Medulla oblongata (tissue), 1 donor: Measurements from ENCODE around the gene CPLX4.

Experiments
- DNase-seq: peaks from one replicate; pipeline ENCODE4 v3.0.0-alpha.2; 2015; ENCODE audit errors: extremely low spot score

Gene CPLX4

DNA sequence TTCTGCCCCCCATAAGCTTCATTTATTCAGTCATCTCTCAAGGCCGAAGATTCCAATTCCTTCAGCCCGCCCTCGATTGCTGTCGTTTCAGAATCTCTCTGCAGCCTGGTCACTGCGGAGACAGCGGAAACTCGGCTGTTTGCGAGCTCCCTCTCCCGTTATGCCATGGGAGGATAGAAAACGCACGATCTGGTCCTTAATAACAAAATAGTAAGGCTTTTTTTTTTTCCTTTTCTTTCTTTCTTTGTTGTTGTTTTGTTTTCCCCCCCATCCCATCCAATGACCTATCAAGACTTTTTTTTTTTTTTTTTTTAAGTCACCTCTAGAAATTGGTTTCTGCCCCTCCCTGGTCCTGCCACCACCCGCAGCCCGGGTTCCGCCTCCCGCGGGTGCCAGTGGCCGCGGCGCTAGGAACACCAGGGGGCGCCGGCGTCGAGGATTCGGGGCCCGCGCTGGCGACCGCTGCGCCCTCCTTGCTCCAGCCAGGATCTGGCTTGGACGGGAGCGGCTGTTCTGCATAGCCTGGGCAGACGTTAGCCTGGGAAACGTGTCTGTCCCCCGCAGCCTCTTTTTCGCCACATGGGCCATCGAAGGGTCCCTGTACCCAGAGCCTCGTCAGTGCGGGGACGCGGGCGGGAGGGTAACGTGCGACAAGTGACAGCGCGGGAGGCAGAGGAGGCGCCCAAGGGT lies 10.1 kb downstream of the CPLX4 start:
- DNase-seq: peak; percentile 61

DNA sequence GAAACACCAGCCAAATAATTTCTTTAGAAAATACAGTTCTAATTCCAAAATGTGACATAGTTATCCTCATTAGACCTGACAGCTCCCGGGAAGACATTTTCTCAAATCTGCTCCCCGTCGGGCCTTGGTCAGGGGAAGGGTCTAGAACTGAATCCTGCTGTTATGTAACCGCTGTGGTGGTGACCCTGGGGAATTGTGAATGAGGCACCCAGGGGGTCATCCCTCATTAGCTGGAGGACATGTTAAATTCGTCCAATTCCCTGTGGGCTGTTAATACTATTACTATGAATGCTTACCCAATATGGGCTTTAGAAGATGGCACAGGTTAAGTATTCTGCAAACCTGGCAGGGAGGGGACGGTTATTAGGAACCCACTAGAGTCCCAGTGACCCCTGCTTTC lies 11.8 kb downstream of the CPLX4 start:
- no peak for DNase-seq

DNA sequence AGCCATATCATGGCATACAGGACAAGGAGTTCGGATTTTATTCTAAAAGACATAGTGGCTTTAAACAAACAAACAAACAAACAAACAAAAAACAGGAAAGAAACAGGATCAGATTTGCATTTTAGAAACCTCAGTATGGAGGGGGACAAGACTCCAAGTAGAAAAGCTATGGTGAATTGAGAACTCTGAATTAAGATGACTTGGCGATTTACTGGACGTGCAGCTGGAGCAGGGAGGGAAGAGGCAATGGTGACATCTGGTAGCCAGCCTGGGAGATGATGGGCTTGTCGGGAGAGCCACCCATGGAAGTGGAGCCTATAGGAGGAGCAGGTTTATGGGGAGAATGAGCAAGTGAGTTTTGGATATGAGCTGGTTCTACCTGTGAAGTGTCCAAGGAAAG lies 13.2 kb downstream of the CPLX4 start:
- DNase-seq: no peak

DNA sequence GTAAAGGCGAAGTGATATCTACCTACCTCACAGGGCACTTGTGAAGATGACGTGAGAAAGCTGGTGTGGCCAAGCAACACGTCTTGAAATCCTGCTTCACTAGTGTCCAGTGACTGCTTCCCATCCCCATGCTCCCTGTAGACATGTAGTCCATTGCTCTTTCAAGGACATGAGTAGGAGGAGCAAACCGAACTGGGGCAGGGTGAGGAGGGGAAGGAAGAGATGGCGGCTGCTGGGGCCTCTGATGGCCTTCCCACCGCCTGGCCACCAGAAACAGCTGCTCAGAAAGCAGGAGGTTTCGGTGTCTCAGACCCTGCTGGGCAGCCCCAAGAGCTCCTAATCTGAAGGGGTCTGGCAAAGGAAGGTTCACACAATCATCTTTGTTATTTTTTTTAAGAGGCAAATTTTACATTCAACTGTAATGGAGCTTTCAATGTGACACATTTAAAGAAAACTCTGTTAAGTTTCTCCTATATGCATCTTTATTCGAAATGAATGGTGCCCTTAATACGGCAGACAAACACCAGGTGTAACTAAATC lies 14.7 kb downstream of the CPLX4 start:
- DNase-seq: no peak

DNA sequence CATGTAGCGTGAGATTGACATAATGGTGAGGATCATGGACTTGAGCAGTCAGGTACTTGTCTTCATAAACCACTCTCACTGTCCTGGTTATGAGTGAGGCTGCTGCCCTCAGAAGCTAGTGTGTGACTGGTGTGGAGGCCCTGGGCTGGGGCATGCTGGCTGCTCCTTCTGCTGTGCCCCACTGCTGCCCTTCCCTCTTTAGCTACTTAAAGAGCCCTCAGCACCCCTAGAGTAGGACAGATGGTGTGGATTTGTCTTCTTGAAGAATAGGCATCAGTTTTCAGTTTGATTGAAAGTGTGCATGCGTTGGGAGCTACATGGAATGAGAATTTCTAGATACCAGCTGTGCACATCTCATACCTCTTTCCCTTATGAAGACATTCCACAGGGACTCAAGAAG lies 15.4 kb downstream of the CPLX4 start:
- DNase-seq: no peak

DNA sequence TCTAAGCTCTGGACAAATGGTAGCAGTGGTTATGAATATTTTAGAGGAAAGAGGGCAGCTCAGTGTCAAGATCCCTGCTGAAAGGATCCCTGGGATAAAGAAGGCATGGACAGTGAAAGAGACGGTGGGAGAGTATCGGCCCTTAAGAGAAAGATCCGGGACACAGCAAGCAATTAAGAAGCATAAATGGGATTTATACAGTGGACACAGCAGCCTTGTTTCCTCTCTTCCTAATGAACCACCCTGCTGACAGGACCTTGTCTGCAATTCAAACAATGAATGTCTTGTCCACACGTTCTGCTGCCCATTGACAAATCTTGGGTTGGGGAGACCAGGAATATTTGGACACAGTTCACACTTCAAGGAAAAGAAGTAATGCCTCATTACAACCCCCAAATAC lies 16.5 kb downstream of the CPLX4 start:
- DNase-seq: peak; percentile 17

DNA sequence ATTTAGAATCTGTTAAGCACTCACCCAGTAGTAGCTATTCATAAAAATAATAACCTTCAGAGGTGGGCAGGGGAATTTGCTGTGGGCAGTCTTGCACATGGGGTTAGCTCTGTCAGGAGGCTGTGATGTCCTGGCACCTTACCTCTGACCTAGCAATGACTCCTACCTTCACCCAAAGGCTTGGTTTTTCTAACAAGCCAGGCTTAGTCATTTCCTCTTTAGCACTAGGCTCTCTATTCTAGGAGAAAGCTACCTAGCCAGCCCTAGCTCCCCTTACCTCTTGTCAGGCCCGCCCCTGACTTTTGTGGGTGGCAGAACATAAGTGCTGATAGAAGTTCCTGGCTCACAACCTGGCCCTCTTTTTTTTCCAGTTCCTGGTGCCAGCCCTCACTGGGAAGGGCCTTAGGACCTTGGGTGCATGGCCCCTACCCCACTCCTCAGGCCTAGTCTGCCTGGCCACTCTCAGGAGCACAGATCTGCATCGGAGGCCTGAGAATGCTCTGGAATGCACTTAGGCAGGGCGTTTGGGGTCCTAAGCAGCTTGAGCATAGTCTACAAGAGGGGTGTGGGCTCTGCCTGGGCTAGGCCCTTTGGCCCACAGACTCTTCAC lies 17.7 kb downstream of the CPLX4 start:
- DNase-seq: no peak

DNA sequence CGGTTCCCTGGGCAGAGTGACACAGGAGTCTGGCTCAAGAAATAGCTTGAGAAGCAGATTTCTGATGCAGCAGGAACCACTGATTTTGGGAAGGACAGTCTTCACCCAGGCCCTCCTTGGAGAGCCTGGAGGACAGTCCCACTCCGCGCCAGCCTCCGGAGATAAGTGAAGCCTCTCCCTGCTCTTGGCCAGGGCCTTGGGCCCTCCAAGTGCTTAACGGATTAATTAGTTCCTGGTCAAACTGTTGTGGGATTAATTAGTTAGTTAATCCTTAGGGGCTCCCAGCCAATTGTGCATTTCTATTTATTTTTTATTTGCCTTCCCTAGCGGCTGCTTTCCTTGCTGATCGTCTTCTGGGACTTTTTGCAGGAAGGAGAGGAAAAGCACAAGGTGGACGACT lies 19.6 kb downstream of the CPLX4 start:
- no peak for DNase-seq

DNA sequence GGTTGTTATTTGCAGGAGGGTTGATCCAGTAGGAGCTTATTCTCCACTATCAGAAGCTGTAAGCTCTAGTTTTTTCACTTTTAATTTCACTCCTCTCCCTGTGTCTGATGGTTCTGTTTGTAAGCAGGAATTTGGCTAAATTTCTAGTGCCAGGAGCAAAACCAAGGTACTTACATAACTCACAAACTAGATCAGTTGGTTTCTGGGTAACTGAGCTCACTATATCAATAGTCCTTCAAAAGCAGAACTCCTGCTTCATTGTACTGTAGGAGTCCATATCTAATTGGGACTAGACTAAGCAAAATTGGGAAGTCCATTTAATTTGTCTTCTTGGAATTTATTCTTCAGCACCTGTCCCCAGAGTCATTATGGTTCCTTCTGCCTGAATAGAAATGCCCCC lies 25.1 kb downstream of the CPLX4 start:
- DNase-seq: no peak

DNA sequence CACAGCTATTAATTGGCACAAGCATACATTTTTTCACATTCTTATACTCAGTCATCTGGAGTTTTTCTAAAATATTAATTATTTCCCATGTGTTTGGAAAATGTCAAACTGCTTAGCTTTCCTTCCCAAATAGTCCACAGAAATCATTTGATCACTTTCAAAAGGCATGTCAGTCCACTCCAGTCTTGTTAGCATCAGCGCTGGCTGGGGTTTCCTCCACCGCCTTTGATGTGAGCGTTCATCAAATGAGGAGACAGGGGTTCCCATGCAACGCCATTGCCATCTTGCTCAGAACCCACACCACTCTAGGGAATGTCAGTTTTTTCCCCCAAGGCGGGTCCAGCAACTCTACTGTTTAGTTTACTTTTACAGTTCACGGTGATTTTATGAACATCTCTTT lies 32.1 kb downstream of the CPLX4 start:
- DNase-seq: no peak

DNA sequence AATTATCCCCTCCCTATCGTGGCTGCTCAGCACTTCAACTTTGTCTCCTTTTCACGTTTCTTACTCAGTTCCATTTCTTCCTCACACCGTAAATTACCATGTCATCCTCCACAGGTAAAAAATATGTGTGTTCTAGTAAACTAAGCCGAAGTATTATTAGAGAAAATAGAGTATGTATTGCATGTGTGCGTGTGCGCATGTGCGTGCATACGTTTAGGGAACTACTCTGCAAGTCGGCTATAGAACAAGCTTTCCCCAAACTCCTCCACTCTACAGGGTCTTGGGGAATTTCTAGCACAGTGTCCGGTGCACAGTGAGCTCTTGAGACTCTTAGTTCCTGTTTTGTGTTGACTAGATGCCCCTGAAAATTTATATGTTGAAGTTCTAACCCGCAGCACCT lies 36.1 kb downstream of the CPLX4 start:
- no peak for DNase-seq

DNA sequence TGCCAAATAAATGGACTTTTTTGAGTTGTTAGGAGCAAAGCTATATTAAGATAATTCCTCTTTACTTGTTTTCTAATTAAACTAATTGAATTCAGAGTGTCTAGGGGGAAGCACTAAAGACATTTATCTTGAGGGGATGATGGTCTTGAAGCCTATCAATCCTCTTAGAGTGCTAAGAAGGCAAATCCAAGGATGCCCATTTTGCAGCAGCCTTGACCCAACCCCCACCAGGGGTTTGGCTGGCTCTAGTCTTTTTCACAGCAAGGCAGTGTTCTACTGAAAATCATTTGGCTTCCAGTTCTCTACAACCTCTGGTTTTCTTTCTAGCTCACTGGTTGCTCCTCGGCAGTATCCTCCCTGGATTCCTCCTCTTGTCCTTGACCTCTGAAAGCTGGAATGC lies 38.7 kb downstream of the CPLX4 start:
- no peak for DNase-seq

DNA sequence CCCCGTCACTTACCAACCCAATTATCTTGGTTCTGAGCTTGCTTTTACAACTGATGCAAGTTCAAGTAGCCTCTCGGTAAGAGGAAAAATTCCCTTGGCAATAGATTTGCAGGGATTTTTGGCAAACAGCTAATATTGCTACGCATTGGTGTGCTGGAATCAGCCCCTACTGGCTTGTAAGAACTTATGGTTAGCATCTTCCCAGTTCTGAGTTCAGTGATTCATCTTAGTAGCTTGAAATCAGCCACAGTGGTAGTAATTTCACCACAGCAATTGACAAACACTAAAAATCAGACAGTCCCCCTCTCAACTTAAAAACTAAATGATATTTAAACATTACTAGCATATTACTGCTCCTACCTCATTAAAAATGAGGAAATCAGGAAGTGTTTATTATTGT lies 39.3 kb downstream of the CPLX4 start:
- no peak for DNase-seq

DNA sequence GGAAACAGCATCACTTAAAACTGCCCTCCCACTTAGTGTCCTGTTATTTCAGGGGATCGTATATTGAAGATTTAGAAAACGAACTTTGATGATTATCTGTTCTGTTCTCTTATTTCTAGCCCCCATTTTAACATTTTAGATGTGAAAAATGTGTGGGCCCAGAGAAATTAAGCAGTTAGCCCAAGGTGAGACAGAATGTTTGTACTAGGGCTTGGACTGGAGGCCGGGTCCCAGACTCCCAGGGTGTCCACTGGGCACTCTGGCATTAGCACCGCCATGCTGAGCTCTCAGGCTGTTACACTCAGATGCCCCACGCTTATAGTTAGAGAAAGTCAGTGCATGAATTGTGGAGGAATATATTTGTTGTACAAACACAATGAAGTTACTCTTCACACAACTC lies 39.7 kb downstream of the CPLX4 start:
- no peak for DNase-seq

DNA sequence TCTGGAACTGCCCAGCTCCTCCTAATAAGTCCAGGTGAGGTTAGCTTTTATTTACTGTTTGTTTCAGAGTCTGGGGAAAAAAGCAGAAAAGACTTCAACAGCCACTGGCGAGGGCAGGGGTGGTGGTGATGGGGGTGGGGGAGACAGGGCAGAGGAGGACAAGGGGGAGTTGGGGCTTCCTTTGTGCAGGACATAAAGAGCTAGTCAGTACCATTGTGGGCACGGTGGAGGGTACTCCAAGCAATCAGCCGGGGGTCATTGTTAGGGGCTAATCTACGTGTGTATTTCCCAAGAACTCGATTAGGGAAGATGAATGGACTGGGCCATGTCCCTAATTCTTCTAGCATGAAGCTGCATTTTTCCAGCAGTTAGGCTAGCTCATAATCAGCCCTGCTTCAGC lies 42.4 kb downstream of the CPLX4 start:
- DNase-seq: no peak

DNA sequence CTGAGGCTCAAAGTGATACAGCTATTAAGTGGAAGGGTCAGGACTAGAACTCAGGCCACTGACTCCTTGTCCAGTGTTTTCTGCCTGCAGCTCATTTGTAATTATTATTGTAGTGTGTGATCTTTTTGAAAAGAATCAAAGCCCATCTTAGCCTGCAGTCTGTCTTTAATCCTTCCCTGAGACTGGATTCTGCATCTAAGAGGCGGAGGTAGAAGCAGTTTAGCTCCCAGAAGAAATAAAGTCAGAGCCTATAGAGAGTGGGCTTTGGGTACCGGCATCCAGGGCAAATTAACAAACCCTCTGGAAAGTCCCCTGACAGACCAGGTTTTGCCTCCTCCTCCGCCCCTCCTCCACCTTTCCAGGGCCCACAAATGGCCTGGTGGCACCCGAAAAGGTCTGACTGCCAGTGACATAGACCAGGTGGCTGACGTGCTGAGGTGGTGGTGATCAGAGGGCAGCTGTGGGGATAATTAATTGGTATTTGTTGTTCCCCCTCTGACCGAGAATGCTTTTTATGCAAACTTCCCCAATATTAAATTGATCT lies 43.0 kb downstream of the CPLX4 start:
- no peak for DNase-seq

DNA sequence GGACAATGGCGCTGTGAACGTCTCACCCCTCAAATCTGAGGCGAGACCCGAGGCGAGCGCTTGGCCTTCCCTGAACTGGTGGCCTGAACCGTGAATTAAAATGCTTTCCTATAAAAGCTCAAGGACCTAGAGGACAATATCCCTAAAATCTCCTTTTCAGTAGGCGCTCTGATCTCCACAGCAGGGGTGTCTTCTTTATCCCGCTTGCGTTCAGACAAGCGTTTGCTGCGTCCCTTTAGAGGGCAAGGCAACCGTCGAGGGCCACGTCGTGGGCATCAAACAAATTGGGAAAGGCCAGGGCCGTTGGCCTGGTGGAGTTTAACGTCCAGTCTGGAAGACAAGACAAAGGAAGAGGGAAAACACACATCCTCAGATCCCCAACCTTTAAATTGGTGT lies 43.9 kb downstream of the CPLX4 start:
- no peak for DNase-seq

DNA sequence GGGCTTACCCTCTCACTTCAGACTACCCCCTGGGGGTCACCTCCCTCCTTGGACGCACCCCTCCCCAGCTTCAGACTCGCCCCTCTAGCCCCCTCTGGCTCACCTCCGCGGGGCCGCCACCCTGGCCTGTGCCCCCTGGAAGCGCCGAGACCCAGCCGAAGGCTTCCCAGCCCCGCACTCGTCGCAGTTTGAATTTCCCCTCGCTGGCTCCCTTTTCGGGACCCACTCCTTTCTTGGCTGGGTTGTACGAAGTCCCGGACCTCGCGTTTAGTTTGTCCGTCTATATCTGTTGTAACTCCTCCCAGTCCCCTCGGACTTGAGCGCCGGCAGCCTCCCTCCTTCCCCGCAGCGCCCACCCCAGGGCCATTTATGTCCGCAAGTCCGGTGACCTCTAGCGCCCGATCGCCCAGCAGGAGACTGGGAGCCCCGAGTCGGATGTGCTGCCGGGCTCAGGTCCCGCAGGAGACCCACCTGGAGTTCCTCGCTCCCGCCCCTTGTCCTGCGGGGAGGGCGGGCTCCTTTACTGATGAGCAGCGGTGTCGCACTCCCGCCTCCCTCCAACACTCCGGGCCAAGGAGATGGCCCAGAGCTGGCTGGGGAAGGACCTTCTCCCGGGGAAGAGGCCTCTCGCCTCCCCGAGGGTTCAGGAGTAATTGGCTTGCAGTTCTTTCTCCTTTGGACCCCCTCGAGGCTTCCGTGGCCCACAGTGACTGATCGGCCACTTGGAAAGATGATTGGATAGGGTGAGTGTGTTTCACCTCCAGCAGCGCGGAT lies 44.5 kb downstream of the CPLX4 start:
- DNase-seq: no peak

DNA sequence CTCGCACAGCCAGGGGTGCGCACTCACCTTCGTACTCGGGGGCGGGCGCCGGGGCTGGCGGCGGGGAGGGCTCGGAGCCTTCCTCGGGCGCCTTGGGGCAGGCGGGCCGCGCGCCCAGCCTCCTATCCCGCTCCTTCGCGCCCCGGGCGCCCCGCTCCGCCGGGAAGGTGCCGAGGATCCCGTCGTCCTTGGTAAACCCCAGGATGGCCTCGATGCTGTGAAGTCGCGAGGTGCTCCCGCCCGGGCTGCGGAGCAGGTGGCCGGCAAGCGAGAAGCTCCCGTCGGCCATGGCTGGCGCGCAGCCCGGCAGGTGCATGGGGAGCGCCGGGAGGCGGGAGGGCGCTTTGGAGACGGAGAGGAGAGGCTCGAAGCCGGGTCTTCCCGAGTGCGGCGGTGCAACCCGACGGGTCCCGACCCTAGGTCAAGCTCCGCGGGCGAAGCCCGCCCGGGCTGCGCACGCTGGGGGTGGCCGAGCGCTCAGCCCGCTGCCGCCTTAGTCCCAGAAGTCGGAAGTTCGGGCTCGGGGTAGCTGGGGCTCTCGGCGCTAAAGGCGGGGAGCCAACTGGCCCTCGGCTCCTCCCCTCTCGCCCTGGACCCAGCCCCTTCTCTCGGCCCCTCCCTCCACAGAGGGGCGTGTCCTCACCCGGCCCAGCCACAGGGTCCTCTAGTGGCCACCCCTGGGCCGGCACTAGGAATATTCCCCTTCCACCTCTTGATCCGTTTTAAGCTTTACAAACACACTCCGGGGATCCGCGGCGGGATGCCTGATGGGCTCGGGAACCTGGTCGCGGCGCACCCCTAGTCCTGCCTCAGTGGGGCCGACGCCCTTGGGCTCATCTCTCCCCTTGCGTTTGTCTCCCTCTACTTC lies 45.3 kb downstream of the CPLX4 start, which contains the start of gene RAX:
Gene RAX, minus strand, starts transcription at position 564 of the 868 bp plus-strand sequence. Its CDS starts 248 bp downstream, at position 316.
- no peak for DNase-seq

DNA sequence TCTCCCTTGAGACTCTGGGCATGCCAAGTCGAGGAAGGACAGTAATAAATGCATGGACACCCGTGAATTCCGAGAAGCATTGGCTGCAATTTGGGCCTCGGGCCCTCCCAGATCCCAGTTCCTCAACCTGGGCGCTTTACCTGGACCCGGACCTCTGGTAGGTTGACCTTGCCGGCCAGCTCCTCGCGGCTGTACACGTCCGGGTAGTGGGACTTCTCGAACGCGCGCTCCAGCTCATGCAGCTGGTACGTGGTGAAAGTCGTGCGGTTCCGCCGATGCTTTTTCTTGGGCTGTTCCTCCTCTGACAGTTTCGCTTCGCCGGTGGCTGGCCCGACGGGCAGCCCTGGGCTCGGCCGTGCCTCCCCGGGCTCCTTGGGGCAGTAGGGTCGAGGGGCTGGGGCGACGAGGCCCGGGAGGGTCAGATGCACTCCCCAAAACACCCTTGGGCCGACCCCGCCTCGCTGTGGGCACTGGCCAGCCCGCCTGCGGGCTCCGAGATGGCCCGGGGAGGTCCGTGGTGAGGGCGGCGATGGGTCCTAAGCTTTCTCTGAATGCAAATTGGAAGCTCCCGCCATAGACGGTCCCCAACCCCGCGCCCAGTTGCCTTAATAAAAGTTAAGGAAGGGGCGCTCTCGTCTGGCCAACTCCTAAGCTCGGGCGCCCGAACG lies 46.1 kb downstream of the CPLX4 start:
- DNase-seq: no peak
